ENCODE measurements around the gene TCN2.
"Not testable (repeated sequence)": the region's sequence is repeated elsewhere in the genome, so short reads cannot be mapped to it uniquely, and the experiment has no call there.

The TCN2 gene

DNA sequence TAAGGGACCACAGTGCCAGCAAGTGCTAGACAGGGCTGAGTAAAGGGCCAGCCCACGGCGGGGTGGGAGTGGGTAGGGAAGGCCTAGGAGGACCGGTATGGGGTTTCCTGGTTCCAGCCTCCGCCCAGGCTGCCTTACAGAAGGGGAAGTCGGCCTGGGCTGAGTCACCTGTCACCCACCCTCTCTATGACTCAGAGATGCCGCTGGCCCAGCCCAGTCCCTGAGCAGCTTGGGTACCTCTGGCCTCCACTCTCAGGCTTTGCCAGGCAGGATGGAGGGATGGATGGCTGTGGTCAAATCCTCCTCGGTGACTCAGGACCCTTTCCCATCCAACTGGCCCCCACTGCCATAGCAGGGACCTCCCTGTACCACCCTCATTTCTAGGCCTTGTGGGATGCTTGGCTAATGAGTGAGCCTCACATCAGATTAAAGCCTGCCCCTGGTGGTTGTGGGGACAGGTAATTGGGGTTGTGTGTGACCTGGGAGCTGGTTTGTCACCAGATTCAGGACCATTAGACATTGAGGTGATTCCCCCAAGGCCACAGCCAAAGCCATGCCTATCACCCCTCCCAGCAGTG lies 42.5 kb downstream of the TCN2 start:
- FAIRE-seq: no peak

DNA sequence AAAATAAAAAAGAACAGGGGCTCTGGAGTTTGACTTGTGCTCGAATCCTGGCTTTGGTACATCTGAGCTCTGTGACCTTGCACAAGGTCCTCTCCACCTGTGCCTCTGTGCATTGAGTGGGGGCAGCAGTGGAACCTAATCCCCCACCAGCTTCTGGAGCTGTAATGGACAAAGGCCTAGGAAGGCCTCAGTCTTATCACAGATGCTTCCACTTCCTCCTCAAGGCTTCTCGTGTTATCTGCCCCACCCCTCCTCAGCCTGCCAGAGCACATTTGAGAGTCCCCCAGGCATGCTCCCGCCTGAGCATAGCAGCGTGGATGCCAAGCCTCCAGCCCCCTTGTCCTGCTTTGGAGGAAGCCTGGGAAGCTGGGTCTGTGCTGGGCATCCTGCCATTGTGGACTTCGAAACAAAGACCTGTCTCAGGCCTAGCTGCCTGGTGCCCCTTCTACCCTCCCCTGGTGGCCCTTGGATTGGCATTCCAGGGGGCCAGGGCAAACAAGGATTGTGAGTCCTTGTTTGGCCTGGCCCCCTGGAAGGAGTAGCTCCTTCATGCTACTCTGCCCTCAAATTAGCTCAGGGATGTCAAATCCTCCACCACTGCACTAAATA lies 43.6 kb downstream of the TCN2 start:
- no peak for FAIRE-seq

DNA sequence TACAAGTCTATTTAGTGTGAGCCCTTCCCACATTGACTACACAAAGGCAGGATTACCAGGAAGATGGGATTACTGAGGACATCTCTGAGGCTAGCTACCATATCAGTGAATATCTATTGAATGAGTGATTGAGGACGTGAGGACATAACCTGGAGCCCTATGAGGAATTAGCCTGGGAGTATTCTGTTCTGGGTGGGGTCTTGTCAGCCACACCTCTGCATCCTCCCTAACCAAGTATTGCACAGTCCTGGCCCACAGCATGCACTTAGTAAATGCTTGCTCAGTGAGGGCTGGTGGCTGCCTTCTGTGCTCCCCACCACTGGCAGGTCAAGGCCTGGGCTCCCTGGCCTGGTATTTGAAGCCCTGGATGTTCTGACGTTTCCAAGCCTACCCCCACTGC lies 45.9 kb downstream of the TCN2 start:
- no peak for FAIRE-seq

DNA sequence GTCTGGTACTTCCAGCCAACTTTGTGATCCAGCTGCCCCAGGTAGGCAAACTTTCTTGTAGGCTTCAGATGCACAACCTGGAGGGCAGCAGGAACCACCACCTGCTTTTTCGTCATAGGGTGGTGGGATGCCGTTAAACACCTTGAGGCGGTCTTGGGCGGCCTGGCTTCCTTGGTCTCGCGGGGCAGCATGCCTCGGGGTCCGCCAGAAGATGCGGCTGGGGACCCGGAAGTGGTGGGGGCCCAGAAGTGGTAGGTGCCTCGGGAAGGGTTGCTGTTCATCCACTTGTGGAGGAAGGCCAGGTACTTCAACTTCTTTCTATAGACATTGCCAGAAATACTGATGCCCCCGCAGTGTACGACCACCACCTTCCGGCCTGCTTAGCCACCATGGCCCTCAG lies 47.4 kb downstream of the TCN2 start:
- no peak for FAIRE-seq

DNA sequence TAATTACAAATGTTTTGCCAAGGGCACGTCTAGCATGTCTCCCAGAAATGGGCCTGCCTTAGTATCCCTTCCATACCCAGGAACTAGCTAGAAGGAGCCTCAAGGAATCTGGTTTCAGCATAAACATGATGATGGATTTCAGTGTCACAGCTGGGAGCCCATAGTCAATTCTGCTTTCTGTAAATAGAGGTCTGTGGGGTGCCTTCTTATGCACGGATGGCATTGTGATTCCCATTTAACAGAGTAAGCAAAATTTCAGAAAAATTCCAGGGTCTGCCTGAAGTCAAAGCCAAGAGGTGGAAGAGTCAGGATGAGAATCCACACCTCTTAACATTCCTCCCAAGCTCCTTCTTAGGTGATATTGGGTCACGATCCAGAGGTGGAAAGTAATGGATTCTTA lies 48.6 kb downstream of the TCN2 start:
- no peak for FAIRE-seq

DNA sequence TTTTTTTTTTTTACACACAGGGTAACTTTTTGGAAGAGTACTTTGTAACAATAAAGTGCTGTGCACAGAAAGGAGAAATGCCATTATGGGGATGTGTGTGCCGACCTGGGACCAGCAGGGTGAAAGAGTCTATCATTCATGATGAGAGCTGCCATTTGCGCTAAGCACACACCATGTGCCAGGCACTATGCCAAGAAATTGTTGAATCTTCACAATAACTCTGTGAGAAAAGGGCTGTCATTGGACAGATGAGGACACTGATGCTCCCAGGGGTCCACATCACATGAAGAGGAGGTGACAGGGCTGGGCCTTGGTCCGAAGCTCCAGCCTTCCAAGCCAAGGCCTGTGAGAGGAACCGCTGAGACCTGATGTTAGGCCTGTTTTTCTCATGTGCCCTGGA lies 55.1 kb downstream of the TCN2 start:
- no peak for FAIRE-seq

DNA sequence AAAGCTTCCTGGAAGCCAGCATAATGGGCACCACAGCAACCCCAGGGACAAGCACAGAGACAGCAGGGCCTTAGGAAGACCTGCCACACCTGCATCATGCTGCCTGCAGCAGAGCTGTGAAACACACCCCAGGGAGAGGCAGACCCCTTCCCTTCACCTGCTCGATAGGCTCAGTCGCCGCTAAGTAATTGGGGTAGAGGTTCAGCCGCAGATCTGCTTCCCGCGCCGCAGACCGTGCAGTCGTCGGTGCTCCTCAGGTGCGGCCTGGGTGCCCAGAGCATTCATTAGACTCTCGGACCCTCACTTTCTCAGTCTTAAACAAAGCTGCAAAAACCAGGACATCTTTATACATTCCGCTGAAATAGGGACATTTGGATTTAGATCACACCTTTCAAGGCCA lies 57.8 kb downstream of the TCN2 start:
- FAIRE-seq: no peak

DNA sequence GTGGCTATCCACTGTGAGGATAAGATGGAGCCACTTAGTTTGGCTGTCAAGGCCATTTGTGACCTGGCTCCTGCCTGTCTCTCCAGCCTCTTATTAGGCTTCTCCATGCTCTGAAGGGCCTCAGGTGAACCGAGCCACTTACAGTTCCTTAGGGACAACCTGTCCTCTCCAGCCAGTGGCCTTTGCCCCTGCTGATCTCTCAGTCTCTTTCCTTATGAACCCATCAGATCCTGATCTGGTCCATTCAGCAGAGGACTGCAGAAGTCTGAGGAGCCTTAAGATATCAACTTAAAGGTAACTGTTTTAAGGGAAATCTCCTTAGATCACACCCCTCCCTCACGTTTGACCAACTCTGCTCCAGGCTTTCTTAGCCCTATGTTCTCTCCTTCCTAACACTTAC lies 58.3 kb downstream of the TCN2 start:
- no peak for FAIRE-seq

DNA sequence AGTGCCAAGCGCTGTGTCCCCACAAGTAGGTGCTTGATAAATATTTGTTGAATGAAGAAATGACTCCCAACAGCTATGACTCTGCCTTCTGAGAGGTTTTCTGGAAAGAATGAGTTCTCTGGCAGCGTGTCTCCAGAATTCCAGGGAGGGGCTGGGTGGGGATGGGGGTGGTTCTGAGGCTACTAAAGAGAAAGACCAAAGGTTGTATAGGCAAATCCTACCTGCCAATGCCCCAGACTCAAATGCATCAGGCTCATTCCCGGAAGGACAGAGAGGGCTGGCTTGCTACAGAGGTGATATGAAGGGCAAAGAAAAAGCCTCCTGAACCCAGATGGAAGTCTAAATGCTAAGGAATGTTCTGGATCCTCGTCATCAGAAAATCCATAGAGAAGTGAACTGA lies 58.8 kb downstream of the TCN2 start:
- FAIRE-seq: no peak

DNA sequence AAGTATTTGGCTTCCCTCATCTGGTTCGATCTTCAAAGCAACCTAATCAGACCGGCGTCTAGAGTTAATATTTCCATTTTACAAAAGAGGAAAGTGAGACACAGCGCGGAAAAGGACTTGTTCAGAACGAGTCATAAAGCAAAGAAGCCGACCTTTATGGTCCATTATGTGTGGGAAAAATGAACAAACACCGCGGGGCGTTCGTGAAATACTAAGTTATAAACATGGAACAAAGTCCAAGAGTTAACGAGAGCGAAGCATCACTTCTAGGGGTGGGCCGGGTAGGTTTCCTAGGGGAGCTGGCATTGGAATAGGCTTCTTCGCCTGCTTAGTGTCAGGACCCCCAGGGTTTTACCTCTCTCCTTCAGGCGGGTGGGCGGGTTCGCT lies 60.1 kb downstream of the TCN2 start:
- no peak for FAIRE-seq

DNA sequence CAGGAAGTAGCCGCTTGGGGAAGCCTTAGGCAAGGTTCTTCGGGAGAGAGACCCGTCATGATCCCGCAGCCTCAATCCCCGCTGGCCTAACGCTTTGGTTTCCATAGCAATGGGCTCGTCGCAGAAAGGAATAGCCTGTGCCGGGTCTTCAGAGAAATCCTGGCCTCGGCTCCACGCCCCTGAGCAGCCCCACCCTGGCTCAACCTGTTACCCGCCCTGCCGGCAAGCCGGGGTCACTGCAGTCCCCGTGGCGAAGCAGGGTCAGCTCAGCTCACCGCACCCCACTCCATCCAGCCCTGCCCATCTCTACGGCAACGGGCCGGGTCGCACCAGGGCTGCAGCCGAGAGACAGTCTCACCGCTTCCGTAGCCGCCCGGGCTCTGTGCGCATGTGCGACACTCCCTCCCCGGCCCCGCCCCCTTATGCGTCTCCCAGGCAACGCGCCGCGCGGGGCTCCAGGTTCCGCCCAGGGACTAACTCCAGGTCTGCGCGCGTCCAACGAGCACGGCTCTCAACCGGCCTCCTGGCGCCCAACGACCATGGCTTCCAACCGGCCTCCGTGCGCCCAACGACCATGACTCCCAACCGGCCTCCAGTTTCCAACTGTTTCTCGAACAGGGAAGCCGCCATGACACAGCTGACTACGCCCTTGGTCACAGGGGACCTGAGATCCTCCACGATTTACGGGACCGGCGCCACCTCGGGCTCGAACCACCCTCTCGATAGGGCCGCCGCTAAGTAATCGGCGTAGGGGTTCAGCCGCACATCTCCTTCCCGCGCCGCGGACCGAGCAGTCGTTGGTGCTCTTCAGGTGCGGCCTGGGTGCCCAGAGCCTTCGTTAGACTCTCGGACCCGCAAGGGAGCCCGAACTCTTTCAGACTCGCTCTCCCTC lies 60.8 kb downstream of the TCN2 start, which contains the start of gene DUSP18:
Gene DUSP18, minus strand, starts transcription at position 382 of the 892 bp plus-strand sequence. CDS start 3,872 bp downstream, outside the sequence.
- FAIRE-seq: no peak

DNA sequence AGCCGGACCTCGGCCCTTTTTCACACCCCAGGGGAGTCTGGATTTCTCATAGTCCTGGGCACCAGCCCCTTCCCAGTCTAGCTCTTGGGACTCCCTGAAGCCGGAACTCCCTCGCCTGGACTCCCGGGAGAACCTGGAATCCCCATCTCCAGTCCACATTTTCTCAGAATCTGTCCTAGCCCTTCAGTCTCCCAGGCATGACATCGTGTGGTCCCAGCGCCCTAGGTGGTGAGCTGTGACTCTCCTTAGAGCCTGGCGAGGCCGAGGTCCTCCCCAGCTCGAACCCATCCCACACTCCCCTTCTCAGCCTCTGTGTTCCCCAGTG lies 61.4 kb downstream of the TCN2 start:
- no peak for FAIRE-seq

DNA sequence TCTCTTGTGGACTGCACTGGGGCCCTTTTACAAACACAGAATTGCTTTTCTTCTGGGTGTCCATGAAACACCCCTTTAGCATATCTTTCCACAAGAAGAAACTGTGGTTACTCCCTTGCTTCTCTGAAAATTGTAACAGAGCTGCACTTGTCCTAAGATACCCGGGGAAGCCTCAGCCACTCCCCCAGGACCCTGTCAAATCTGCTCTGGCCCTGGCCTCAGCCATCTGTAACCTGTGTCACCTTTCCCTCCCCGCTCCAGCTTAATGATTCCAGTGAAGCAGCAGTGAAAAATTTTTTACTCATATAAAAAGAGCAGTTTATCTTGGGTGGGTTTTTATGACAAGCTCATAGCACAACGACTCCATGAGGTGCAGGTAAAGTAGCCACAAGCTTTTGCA lies 64.1 kb downstream of the TCN2 start:
- FAIRE-seq: no peak

DNA sequence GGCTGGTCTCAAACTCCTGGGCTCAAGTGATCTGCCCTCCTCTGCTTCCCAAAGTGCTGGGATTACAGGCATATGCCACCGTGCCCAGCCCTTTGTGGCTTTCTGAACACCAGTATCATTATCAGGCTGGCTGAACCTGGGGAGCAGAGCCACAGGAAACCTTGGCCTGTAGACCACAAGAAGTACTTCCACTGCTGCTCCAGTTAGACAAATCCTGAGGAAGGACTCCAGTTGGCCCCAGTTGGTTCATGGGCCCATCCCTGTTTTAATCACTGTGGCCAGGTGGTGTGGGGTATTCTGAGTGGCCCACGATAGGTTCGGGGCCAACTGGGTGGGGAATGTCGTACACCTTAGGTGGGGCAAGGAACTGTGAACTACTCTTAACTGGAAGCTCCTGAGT lies 66.2 kb downstream of the TCN2 start:
- FAIRE-seq: no peak

DNA sequence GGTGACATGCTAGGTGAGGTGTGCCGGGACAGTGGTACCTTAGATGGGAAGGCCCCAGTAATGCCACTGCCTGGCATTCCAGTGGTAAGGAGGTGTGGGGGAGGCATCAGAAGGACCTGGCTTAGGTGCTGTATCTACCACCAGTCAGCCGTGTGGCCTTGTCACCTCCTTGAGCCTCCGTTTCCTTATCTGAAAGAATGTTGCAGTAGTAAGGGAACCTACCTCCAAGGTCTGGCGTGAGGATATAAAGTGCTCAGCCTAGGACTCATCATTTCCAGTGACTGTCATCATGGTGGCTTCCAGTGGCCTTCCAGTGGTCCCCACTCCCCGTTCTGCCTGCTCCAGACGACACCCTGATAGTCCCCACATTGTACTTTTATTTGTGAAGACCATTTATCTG lies 67.5 kb downstream of the TCN2 start:
- no peak for FAIRE-seq

DNA sequence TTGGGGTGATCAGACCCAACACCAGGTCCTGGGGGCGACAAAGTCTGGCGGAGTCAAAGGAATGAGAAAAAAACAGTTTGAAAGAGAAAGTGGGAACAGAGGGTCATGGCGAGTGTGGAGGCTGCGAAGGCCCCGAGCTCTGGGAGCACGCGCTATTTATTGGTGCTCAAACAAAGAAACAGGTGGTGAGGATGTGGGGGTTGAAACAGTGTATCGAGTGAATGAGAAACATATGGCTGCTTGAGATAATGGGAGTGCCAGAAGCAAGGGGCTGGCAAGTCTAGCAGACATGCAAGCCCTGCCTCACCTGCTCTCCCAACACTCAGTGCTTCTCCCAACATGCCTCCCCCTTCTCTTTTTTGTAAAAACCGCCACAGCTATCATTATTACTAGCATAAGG lies 68.5 kb downstream of the TCN2 start:
- FAIRE-seq: no peak

DNA sequence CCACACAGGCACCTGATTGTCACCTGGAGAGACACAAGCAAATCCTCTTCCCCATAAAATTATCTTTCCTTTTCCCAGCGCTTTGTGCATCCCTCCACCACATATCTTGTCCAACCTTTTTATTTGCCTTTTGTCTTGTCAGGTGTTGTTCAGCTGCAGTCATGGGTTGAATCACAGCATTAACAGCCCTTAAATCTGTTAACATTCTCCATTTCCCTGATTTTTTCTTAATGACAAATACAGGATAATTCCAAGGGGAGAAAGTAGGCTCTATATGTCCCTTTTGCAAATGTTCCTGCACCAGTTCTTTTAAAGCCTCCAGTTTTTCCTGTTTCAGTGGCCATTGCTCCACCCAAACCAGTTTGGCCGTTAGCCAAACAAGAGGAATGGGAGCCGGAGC lies 69.6 kb downstream of the TCN2 start:
- not testable (repeated sequence) for FAIRE-seq

Measured in islet of Langerhans (tissue), 1 donor.